ENCODE measurements around the gene CES2.
A peak's percentile ranks its signal among the peaks of the same experiment; 100 is the strongest.
"Not testable (repeated sequence)": the region's sequence is repeated elsewhere in the genome, so short reads cannot be mapped to it uniquely, and the experiment has no call there.

Gene CES2

DNA sequence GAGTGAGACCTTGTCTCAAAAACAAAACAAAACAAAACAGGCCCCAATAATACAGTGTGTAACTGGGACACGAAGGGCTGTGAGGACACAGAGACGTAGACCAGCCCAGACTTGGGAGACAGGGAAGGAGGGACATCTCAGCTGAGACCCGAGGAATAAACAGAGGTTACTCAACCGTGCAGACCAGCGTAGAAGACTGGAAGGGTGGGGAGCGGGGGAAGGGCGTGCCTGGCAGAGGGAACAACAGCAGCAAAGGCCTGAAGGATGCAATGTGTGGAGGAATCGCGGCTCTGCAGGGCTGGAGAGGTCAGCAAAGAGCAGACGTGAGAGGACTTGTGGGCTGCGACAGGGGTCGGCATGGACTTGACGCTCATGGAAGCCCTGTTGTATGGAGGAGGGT lies 41.4 kb downstream of the CES2 start:
- DNase-seq (ENCODE audit: low read depth in 1 of 2, low spot score in 1 of 2) = no peak

DNA sequence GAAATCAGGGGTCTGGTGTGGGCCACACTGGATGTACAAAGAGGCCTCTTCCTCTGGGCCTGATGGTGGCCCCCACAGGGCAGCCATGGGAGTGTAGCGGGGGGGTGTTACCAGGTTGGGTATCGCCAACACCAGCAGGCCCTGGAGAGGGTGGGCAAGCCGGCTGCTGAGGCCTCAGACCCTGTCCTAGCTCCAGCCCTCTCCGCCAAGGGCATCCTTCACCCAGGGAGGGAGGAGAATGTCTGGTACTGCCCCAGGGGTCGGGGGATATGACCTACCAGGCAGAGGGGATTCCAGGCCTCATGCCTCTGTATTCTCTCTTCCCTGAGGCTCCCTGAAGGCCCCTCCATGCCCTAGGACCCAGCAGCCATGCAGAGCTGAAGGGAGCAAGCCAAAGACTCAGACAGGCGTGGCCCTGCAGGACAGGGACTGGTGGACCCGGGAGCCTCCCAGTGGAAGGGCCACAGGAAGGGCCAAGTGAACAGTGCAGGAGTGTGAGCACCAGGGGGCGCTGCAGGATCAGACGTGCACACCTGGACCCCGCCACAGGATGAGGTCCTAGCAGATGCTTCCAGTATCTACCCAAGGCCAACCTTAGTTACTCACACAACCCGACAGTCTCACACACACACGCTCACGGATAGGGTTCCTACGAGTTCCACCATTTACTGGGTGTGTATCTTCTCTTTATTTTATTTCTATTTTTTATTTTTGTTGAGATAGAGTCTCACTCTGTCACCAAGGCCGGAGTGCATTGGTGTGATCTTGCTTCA lies 42.2 kb downstream of the CES2 start:
- DNase-seq (ENCODE audit: low read depth in 1 of 2, low spot score in 1 of 2) = peak; percentile 83 to 89

DNA sequence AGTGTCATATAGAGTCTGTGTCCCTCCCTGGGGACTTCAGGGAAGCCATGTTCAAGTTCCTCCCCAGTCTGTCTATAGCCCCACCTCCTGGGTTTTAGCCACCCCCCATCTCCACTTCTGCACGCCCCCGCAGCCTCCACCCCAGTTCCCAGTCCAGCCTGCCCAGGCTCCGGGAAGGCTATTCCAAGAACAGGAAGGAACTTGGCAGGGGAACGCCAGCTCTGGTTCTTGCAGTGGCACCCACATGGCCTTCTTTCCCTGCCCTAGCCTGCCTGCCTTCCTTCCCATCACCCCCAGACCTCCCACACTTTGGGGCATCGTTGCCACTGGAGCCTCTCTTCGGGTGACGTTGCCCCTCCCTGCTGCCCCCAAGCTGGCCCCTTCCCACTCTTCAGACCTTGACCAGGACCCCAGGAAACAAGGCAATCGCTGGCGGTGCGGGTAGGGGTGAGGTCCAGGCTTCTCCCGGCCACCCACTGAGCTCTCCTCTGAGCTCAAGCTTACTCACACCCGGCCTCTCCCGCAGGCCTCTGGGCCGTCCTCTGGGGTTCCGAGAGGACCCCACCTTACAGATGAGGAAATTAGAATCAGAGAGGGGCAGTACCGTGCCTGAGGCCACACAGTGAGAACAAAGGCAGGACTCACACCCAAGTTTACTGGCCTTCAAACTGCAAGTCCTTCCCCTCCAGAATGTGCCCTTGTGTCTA lies 43.8 kb downstream of the CES2 start:
- no peak for DNase-seq (ENCODE audit: low read depth in 1 of 2, low spot score in 1 of 2)

GRCh38 chr16:66983033-66983432 lies 47.7 kb downstream of the CES2 start:
- DNase-seq (ENCODE audit: low read depth in 1 of 2, low spot score in 1 of 2) = no peak

DNA sequence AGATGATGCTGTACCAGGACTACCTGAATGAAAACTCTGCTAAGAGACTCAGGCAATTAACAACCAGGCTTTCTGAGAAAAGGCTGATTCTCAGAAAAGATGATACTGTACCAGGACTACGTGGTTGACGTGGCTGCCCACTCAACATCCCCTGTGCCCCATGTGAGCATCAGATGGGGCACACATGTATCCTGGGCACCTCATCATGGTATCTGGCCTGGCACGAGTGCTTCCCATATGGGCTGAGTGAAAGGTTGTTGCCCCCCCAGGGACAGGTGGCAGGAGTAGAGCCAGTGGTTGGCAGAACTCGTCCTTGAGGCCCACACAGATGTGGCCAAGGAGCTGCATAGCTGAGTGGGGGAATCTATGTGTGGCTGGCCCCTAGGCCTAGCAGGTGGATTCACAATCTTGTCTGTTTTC lies 49.6 kb downstream of the CES2 start:
- DNase-seq (ENCODE audit: low read depth in 1 of 2, low spot score in 1 of 2) = peak in 1 of 2 donors; percentile 41

GRCh38 chr16:66986559-66986958 lies 51.2 kb downstream of the CES2 start:
- no peak for DNase-seq (ENCODE audit: low read depth in 1 of 2, low spot score in 1 of 2)

GRCh38 chr16:66988197-66988788 lies 53.0 kb downstream of the CES2 start, which contains the start of gene CES4A:
Gene CES4A (plus strand): TSS chr16:66988589. CDS start chr16:66988773, 184 bp downstream.
- no peak for DNase-seq (ENCODE audit: low read depth in 1 of 2, low spot score in 1 of 2)

- no peak for DNase-seq (ENCODE audit: low read depth in 1 of 2, low spot score in 1 of 2)
Measured at GRCh38 chr16:66991545-66992077, 56.3 kb downstream of the CES2 start.

DNA sequence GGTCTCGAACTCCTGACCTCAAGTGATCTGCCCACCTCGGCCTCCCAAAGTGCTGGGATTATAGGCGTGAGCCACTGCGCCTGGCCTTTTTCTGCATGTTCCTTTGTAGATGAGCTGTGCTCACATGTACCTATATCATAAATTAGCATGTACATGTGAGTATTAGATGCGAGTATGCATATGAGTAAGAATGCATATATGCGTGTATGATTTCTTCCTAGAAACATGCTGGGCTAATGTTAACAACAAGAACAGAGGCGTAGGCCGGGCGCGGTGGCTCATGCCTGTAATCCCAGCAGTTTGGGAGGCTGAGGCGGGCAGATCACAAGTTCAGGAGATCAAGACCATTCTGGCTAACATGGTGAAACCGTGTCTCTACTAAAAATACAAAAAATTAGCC lies 58.2 kb downstream of the CES2 start:
- DNase-seq (ENCODE audit: low read depth in 1 of 2, low spot score in 1 of 2) = not testable (repeated sequence)
